Muscle layer of duodenum (tissue), 2 donors: ENCODE results near the gene IRS2.

ENCODE experiments used
- H3K27ac ChIP-seq: one replicate; pipeline ENCODE4 v1.7.0; 2013; ENCODE audit warnings: mild to moderate bottlenecking, low read length
- H3K27me3 ChIP-seq: one replicate; pipeline ENCODE4 v1.7.0; 2013; ENCODE audit warnings: low read depth, mild to moderate bottlenecking, control low read depth, low read length
- H3K36me3 ChIP-seq, 2 donors: one replicate each; pipeline ENCODE4 v1.7.0; 2013; ENCODE audit warnings: low read length in 2 of 2, control low read depth in 1 of 2, mild to moderate bottlenecking in 1 of 2; ENCODE audit not compliant: insufficient read depth in 2 of 2, control insufficient read depth in 1 of 2
- H3K4me1 ChIP-seq, 2 donors: one replicate each; pipeline ENCODE4 v1.7.0; 2013; ENCODE audit warnings: low read length in 2 of 2, mild to moderate bottlenecking in 2 of 2, control low read depth in 1 of 2, moderate library complexity in 1 of 2; ENCODE audit not compliant: insufficient read depth in 2 of 2, control insufficient read depth in 1 of 2
- H3K4me3 ChIP-seq, 2 donors: one replicate each; pipeline ENCODE4 v1.7.0; 2013; ENCODE audit warnings: low read length in 2 of 2, low read depth in 1 of 2, mild to moderate bottlenecking in 1 of 2
- H3K9me3 ChIP-seq, 2 donors: one replicate each; pipeline ENCODE4 v1.7.0; 2013; ENCODE audit warnings: low read length in 2 of 2, control low read depth in 1 of 2, mild to moderate bottlenecking in 1 of 2; ENCODE audit not compliant: control insufficient read depth in 1 of 2
- donor health status: healthy.

IRS2 gene

DNA sequence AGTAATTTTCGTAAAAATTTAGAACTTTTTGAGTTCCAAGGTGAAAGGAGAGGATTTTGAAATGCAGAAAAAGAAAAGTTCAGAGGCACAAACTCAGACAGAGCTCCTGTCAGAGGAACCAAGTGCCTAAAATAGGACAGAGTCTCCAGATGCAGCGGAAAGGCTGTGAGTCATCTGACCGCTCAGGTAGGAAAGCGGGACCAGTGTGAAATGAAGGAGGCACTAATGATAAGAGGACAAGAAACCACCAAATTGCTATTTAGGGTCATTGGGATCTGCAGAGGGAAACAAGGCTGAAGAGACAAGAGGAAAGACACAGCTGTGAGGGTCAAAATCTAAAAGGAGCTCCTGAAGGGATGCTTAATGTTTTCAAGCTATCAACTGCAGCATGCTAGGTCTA is 34.9 kb downstream of the IRS2 start:
- Histone ChIP-seq H3K9me3 (no peaks in the 10 kb centered on the region), H3K4me1 (no peaks in the 10 kb centered on the region), H3K4me3 (no peak overlapping the region), H3K36me3 (peaks cover 0 to 36% of the 10 kb centered on the region in 2 donors), H3K27ac (no peak overlapping the region), H3K27me3 (no peaks in the 10 kb centered on the region)

DNA sequence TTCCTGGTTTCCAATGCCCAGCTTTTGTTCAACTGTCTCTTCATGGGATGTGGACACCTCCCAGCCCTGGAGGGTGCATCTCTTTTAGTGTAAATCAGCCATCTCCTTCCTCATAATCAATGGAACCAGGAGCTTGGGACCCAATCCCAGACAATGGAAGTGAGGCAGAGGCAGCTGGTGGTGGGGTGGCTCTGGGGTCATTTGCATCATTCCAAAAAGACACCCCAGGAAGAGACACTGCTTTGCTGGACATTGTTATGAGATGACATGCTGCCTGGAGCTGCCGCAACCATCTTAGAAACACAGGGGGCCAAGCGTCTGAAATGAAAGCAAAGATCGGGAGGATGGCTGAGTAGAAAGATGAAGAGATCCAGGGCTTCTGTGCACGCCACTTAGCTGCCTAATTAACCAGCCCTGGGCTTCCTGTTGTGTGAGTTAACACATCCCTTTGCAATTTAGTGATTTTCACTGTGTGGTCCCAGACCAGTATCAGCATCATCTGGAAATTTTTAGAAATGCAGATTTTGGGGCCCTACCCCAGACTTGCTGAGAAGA is 36.1 kb downstream of the IRS2 start:
- Histone ChIP-seq H3K9me3 (no peaks in the 10 kb centered on the region), H3K4me1 (no peaks in the 10 kb centered on the region), H3K4me3 (no peak overlapping the region), H3K27me3 (no peaks in the 10 kb centered on the region), H3K36me3 (peaks cover 0 to 27% of the 10 kb centered on the region in 2 donors), H3K27ac (no peak overlapping the region)

DNA sequence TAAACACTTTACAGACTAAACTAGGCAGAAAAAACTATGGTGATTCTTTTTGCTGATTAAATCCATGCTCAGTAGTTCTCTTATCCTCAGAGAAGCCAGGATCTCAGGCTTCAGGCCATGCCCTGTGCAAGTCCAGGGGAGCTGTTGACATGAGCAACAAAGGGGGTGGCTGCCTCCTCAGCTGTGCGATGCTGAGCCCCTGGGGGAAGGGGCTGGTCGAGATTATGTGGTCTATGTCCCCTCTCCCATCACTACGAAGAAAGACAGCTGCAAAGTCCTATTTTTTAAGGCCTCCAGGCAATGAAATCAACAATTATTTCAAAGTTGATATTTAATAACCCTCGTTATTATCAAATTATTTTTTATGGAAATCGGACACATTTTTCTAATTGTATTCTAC is 37.0 kb downstream of the IRS2 start:
- peaks cover 1 to 8% of the 10 kb centered on the region in 2 donors for H3K4me1 ChIP-seq
- H3K27me3 ChIP-seq: no peaks in the 10 kb centered on the region
- H3K27ac ChIP-seq: no peak overlapping the region
- H3K36me3 ChIP-seq: peaks cover 0 to 21% of the 10 kb centered on the region in 2 donors
- H3K4me3 ChIP-seq: no peak overlapping the region
- no peaks in the 10 kb centered on the region for H3K9me3 ChIP-seq

DNA sequence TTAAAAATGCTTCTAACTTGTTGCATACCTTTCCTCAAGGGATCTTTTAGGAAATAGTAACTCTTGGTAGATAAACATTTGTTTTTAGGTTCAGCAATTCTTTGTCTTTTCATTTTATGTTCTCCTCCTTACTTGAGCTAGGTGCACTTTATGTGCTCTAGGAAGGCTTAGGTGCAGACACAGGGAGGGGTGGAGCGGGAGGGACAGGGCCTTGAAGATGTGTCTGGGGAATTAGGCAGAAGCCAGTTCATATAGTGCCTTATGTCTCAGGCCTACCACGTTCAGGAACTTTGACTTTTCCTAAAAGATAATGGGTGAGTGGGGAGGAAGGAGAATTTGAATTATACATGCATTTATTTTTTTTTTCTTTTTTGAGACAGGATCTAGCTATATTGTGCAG is 37.7 kb downstream of the IRS2 start:
- Histone ChIP-seq H3K4me3 (no peak overlapping the region), H3K27me3 (no peaks in the 10 kb centered on the region), H3K36me3 (peaks cover 0 to 15% of the 10 kb centered on the region in 2 donors), H3K9me3 (no peaks in the 10 kb centered on the region), H3K27ac (no peak overlapping the region), H3K4me1 (peaks cover 5 to 14% of the 10 kb centered on the region in 2 donors)

DNA sequence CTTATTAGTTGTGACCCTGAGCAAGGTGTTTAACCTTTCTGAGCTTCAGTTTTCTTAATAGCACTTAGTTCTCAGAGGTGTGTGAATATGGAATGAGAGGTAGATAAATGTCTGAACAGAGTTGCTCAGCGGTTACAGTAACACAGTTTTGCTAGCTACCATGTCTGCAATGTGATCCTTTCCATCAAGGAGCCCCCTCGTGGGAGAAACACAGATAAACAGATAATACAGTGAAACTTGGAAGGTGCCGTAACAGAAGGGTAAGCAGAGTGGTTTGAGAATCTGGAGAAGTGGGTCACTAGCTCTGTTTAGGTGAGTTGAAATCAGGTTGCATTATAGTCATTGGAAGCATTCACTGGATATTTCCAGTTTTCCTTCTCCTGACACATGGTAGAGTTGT is 38.9 kb downstream of the IRS2 start:
- no peaks in the 10 kb centered on the region for H3K9me3 ChIP-seq
- no peaks in the 10 kb centered on the region for H3K27me3 ChIP-seq
- peaks cover 0 to 6% of the 10 kb centered on the region in 2 donors for H3K36me3 ChIP-seq
- peaks cover 5 to 15% of the 10 kb centered on the region in 2 donors for H3K4me1 ChIP-seq
- no peak overlapping the region for H3K27ac ChIP-seq
- no peak overlapping the region for H3K4me3 ChIP-seq

DNA sequence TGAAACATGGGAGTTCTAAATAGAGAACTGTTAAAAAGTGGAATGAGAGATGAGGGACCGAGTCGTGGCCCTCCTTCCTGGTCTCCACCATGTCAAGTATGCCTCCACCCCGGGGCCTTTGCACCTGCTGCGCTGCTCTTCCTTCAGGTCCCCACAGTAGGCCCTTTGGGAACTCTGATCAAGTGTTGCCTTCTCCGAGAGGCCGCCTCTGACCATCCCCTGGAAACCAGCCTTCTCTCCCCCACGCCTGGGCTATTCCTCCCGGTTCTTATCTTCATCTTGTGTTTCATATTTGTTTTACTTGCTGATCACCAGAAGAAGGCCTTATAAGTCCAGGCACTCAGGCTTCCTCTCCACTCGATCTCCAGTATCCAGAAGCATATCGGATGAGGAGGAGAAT is 40.0 kb downstream of the IRS2 start:
- no peaks in the 10 kb centered on the region for H3K27me3 ChIP-seq
- no peaks in the 10 kb centered on the region for H3K36me3 ChIP-seq
- peaks cover 5 to 15% of the 10 kb centered on the region in 2 donors for H3K4me1 ChIP-seq
- H3K9me3 ChIP-seq: no peaks in the 10 kb centered on the region
- H3K27ac ChIP-seq: no peak overlapping the region
- no peak overlapping the region for H3K4me3 ChIP-seq

DNA sequence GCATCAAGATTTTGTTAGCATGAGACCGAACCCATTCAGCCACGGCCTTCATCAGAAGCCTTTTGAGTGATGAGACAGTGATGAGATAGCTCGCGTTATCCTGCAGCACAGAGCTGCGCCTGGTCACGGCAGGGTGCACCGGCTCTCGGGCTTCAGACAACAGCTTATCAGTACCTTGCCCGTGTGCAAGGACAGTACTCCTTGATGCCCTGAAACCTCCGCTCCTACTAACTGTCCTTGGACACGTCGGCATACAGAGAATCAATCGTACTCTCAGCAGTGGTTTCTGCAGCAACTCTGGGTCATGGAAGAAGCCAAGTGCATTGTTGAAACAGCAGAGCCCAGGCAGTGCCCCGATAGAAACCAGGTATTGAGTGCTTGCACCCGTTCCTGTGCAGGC is 40.7 kb downstream of the IRS2 start:
- no peaks in the 10 kb centered on the region for H3K9me3 ChIP-seq
- no peak overlapping the region for H3K27ac ChIP-seq
- no peaks in the 10 kb centered on the region for H3K36me3 ChIP-seq
- no peak overlapping the region for H3K4me3 ChIP-seq
- H3K4me1 ChIP-seq: peaks cover 5 to 15% of the 10 kb centered on the region in 2 donors
- H3K27me3 ChIP-seq: no peaks in the 10 kb centered on the region

DNA sequence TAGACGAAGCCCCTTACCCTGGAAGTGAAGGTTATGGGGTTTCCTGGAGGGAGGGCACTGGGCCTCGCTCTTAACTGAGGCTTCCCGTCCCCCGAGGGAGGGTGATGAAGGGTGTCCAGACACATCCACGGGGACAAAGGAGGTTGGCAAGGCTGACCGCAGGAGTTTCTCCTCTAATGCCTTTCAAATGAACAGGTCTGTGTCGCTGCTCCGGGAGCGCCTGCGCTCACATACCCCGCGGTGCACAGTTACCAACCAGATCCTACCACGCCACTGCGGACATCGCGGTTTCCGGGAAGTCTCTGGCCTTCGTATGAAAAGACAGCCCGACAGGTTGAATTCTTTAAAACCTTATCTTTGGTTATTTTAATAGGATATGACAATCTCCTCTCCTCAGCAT is 41.3 kb downstream of the IRS2 start:
- Histone ChIP-seq H3K4me1 (peaks cover 5 to 15% of the 10 kb centered on the region in 2 donors), H3K27ac (no peak overlapping the region), H3K4me3 (no peak overlapping the region)

DNA sequence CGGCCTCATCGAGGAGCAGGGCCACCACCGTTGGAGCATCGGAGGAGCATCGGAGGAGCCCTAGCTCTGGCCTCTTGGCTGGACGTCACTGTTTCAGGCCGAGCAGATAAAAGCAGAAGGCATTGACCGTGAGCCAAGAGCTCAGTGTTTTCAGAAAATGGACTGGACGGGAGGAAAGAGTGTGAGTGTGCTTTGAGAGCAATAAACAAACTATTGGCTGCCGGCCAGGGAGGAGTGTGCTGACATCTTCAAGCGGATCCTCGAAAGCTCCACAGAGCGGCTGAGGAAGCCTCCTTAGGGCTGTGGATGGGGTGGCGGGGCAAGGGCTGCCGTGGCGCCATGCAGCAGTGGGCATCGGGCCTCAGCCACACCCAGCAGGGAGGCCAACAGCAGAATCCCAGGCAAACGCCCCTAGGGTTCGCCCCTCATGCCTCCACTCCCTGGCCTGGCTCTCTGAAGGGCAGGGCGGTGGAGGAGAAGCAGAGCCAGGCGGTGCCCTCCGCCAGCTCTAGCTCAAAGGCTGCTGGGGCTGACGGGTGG is 41.8 kb downstream of the IRS2 start:
- no peak overlapping the region for H3K4me3 ChIP-seq
- no peak overlapping the region for H3K27ac ChIP-seq
- peaks cover 5 to 15% of the 10 kb centered on the region in 2 donors for H3K4me1 ChIP-seq
- no peaks in the 10 kb centered on the region for H3K9me3 ChIP-seq
- H3K27me3 ChIP-seq: no peaks in the 10 kb centered on the region
- no peaks in the 10 kb centered on the region for H3K36me3 ChIP-seq

More for the DNA sequence above, 41.3 kb downstream of the IRS2 start:
- Histone ChIP-seq H3K27me3 (no peaks in the 10 kb centered on the region), H3K9me3 (no peaks in the 10 kb centered on the region), H3K36me3 (no peaks in the 10 kb centered on the region)

DNA sequence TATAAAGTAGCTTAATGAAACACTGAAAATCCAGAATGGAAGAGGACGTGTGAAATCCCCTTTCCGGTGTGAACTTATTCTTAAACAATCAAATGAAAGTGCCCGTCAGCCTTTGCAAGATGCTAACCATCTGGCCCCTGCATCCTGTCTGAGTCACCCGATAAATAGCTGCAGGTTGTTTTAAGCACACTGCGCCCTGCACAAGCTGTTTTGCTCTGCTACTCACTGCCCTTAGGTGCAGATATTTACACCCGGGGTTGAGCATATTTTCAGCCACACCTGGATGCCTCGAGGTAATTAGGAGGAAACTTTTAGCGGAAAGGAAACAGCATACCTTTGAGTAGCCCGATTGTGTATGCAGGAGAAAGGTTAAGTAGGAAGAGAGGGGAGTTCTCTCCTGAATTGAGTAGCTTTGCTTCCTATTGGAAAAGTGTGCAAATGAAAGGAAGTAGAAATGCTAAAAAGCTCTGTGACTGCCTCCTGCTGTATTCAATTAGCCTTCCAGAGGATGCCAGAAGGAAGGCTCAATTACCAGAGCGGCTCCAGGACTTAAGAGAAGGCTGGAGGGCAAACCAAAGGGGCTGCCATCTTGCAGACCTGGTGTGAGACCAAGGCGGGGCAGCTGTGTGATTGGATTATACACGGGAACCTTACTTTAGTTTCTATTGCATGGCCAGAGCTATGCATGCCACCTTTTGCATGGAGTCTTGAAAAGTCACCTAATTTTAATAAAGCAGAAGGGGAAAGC is 42.5 kb downstream of the IRS2 start:
- no peaks in the 10 kb centered on the region for H3K27me3 ChIP-seq
- no peak overlapping the region for H3K27ac ChIP-seq
- no peaks in the 10 kb centered on the region for H3K36me3 ChIP-seq
- no peak overlapping the region for H3K4me3 ChIP-seq
- no peaks in the 10 kb centered on the region for H3K9me3 ChIP-seq
- H3K4me1 ChIP-seq: peaks cover 5 to 15% of the 10 kb centered on the region in 2 donors

DNA sequence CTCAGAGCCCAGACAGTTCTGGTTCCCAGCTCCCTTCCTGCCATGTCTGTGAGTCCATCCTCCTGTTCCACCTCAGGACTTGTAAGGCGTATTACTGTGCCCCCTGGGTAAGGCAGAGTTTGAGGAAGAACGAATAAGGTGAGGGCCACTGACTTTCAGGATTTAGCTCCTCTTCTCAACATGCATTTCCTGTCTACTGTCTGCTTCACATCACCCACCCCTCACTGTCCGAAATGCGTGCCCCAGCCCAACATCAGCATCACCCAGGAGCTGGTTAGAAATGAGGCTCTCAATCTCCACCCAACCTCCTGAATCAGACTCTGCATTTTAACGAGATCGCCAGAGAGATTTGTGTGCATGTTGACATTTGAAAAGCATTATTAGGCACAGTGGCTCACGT is 44.4 kb downstream of the IRS2 start:
- no peaks in the 10 kb centered on the region for H3K36me3 ChIP-seq
- H3K27me3 ChIP-seq: no peaks in the 10 kb centered on the region
- H3K4me1 ChIP-seq: peaks cover 5 to 15% of the 10 kb centered on the region in 2 donors
- H3K4me3 ChIP-seq: no peak overlapping the region
- H3K27ac ChIP-seq: no peak overlapping the region
- H3K9me3 ChIP-seq: no peaks in the 10 kb centered on the region
